HT-29 (cell line): ENCODE data around the gene TAF8. TPM values are rescaled to one million over a fixed set of nuclear protein-coding genes. Genes with fewer than 3 reads are reported as not detected.
A peak's percentile ranks its signal among the peaks of the same experiment; 100 is the strongest.
"Not testable (repeated sequence)": the region's sequence is repeated elsewhere in the genome, so short reads cannot be mapped to it uniquely, and the experiment has no call there.

Experiments used
- DNase-seq: peaks from one replicate; pipeline ENCODE4 v3.0.0-alpha.2; 2015; ENCODE audit warnings: low spot score
- total RNA-seq: library from RNA; depleted of rRNA; stranded (reverse); fragments of >200 nt; shearing (Covaris generic); gene quantifications from 2 replicates; pipeline ENCODE4 v1.2.3, GENCODE V29; 2014; rRNA removed

TAF8 gene
- 18.6 and 22.8 TPM in 2 replicates for total RNA-seq

- DNase-seq = peak; percentile 91
These were observed at the start of gene TAF8 for GRCh38 chr6:42050297-42051267. TAF8 (plus strand) TSS chr6:42050524; CDS start chr6:42050542, 18 bp downstream.

DNA sequence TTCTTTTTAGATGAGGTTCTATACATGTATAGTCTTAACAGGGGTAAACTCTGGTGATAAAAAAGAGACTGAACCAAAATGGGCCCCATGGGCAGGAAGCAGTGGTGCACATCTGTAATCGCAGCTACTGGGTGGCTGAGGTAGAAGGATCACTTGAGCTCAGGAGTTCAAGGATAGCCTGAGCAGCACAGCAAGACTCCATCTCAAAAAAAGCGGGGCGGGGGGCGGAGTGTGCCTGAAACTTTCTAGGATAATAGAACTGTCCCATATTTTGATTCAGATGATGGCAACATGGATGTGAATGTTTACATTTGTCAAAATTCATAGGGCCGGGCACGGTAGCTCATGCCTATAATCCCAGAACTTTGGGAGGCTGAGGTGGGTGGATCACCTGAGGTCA is 48.8 kb upstream of the TAF8 start:
- DNase-seq = no peak

GRCh38 chr6:42003658-42004057 is 46.7 kb upstream of the TAF8 start:
- DNase-seq = not testable (repeated sequence)

GRCh38 chr6:42007286-42008137 is 42.8 kb upstream of the TAF8 start:
- no peak for DNase-seq

GRCh38 chr6:42008138-42008528 is 42.2 kb upstream of the TAF8 start:
- not testable (repeated sequence) for DNase-seq

DNA sequence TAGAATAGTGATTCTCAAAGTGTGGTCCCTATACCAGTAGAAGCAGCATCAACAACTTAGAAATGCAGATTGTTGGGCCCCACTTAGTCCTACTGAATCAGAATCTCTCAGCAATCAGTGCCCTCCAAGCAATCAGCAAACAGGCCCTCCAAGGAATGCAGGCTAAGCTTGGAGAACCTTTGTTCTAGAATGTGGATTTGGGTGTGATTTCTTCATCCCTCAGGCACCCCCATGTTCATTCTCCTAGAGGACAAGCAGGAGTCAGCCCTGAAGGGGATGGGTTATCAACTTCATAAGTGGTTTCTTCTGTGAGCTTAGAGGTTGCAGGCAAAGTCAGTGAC is 40.5 kb upstream of the TAF8 start:
- DNase-seq = no peak

DNA sequence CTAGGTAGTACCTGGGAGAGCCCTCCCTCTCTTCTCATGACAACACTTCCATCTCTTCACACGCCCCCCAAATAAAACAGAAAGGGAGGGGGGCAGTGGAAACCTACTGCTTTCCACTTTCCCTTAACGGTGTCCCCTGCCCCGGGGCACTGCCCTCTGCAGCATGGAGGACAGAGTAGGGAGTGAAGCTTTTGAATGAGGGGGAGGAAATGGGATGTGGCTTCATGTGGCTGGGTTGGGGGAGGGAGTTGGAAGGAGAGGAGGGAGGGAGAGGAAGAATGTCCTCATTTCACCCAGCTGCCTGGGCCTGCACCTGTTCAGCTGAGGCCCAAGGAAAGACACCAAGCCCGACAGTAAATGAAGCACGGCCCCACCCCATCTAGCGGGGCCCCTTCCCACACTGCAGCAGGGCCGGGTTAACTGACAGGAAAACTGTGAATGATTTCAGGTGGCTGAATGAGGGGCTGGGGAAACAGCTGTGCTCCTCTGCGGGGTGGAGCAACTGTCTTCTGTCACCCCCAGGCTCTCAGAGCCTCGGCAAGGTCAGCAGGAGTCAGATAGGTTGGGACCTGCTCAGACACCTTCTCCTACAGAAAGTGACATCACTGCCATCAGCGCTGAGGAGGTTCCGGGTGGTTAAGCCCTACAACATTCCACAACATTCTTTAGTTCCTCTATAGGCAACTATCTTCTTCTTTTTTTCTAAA is 40.0 kb upstream of the TAF8 start:
- no peak for DNase-seq

GRCh38 chr6:42010909-42011308 is 39.4 kb upstream of the TAF8 start:
- DNase-seq = no peak

- DNase-seq = no peak
These were observed 37.7 kb upstream of the TAF8 start for GRCh38 chr6:42012501-42013133.

- no peak for DNase-seq
These were observed 37.2 kb upstream of the TAF8 start for GRCh38 chr6:42013134-42013516.

- no peak for DNase-seq
These were observed 33.2 kb upstream of the TAF8 start for GRCh38 chr6:42017021-42017643.

GRCh38 chr6:42020967-42021366 is 29.4 kb upstream of the TAF8 start:
- no peak for DNase-seq

GRCh38 chr6:42021847-42022754 is 28.2 kb upstream of the TAF8 start:
- no peak for DNase-seq

GRCh38 chr6:42022755-42023384 is 27.5 kb upstream of the TAF8 start:
- no peak for DNase-seq

- no peak for DNase-seq
These were observed 25.1 kb upstream of the TAF8 start for GRCh38 chr6:42025066-42025844.

DNA sequence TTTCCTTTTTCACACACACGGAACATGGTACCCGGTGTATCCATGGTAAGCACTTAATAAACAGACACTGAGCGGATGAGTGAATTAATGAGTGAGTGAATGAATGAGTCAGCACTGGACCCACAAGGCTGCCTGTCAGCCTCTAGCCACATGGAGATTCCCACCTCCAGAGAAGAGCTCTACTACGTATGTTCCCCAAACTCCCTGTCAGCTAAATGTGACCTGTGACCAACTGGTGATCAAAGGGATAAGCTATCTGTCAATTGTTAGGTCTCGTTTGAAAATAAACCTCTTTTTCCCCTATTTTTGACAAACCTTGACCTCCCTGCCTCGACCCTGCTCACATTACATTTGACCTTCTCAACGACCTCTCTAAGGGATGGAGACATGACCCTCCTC is 24.5 kb upstream of the TAF8 start:
- DNase-seq = no peak

DNA sequence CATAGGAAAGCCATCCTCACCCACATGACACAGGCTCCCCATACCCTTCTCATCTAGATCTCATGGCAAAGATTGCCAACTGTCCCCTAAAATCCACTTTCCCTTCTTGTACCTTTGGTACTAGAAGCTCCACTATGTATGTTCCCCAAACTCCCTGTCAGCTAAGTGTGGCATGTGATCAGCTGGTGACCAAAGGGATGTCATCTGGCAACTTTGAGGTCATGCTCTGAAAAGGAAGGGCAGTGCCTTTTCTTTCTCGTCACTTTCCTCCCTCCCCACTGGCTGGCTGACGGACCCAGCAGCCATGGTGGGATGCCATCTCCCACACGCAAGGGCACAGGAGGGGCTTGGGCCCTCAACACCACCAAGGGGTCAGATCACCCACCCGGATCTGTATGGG is 23.8 kb upstream of the TAF8 start:
- DNase-seq = no peak

DNA sequence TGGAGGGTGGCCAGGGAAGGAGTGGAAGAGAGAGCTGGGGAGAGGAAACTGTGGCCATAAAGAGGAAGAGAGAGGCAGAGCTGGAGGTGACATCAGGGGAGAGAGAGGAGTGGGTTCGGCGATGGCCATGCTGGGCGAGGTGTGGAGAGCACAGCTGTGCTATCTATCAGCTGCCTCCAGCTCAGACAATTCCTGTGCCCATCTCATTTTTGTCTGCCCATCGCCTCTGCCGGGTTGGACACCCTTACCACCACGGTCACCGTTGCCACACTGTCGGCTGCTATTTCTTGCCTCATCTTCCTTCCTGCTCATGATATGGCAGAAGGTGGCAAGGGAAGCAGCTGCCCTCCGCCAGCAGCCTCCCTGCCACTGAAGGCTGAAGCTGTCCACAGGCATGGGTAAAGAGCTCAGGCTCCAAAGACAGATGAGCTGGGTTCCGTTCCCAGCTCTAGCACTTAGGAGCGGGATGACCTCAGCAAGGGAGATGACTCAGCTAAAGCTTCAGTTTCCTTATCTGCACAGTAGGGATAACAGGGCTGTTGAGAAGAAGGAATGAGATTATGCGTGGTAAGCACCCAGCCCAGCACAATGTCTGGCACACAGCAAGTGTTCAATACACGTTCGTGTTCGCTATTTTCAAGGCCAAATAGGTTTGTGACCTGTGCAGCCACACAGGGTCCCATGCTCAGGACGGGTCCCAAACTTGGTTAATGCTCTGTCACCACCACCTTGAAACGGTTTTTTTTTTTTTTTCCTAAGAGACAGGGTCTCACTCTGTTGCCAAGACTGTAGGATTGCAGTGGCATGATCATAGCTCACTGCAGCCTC is 21.9 kb upstream of the TAF8 start:
- no peak for DNase-seq
